Activated CD4-positive, alpha-beta T cell treated with anti-CD3 and anti-CD28 coated beads for 1 hour (primary cell): Measurements from ENCODE around the gene HDAC7.
"Not testable (repeated sequence)": the region's sequence is repeated elsewhere in the genome, so short reads cannot be mapped to it uniquely, and the experiment has no call there.

ENCODE experiments used
- DNase-seq: peaks from one replicate; pipeline ENCODE4 v3.0.0-alpha.2; 2020

HDAC7 gene

GRCh38 chr12:47848853-47849252 lies 29.1 kb upstream of the HDAC7 start:
- DNase-seq: no peak

- no peak for DNase-seq
Observed at GRCh38 chr12:47846294-47846996, 26.7 kb upstream of the HDAC7 start.

DNA sequence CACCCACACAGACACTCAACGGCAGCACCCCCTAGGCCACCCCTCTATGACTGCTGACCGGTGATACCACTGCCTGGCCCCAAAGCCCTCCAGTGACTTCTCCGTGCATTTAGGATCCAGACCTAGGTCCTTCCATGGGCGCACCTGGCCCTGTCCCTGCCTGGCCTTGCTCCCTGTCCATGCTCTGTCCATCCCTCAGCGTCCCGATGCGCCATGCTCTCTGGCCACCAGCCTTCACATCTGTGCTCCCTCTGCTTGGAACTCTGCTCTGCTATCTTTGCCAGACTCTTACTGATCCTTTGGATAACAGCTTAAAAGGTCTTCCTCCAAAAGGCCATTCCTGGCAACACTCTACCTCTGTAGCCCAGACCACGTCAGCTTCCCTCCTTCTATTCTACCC lies 25.4 kb upstream of the HDAC7 start:
- no peak for DNase-seq

GRCh38 chr12:47844264-47845019 lies 24.7 kb upstream of the HDAC7 start:
- DNase-seq: no peak

DNA sequence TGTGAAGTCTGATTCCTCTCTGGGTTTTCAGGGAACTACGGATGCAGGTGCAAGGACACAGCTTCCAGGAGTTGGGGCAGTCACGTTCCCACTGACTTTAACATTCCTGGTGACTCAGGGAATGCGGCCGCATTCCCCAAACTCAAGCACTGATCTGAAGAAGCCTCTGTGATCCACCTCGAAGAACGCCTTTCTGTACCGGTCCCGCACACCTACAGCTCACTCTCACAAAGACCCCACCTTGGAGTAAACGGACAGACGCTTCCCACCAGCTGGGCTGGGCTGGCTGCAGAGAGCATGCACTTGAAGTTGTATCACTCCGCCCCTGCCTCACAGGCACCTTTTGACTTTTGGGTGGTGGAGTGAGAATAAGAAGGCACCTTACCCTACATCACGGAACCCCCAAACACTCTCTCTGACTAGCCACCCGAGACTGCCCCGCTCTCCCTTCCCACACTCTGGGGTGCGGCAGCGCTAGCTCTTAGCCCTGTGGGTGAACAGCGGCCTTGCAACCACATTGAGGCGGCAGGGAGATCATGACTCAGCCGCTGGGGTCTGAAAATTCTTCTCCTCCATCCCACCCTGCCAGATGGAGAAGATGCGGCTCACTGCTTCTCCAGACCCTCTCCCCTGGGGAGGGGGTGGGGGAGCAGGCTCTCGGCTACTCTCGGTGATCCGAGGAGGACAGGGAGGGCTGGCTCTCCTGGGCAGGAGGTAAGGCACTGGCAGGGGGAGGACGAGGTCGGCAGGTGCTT lies 23.7 kb upstream of the HDAC7 start:
- no peak for DNase-seq

GRCh38 chr12:47842543-47842942 lies 22.8 kb upstream of the HDAC7 start:
- DNase-seq: not testable (repeated sequence)

DNA sequence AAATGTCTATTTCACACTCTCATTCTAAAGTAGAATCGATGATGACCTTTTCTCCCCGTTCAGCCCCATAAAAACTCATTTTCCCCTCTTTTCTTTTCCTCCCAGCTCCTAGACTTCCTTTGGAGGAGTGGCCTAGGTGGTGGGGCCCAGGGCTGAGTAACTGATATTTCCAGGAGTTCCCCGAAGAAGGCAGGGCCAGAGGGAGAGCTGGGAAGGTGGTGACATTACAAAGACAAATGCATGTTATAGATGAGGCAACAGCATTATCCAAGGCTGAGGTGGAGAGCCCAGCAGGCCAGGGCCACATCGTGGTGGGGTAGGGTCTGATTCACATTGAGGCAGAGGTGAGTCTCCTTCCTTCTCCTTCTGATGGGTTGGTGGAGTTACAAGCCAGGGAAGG lies 22.2 kb upstream of the HDAC7 start:
- DNase-seq: no peak

DNA sequence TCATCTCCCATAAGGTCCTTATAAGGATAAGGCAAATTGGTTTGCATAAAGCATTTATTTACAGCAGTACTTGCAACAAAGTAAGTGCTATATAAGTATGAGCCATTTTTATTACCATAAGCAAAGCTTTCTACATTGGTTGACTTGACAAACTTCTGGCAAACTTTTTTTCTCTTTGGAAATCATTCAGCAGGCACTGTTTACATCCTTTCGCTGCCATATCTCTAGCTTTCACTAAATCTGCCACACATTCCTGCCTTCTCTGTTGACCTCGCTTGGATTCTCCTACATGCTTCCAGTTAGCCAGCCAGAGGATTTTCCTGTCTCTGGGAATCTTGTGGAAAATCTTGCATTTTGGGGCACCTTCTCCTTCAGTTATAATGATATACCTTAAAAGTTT lies 21.8 kb upstream of the HDAC7 start:
- no peak for DNase-seq

DNA sequence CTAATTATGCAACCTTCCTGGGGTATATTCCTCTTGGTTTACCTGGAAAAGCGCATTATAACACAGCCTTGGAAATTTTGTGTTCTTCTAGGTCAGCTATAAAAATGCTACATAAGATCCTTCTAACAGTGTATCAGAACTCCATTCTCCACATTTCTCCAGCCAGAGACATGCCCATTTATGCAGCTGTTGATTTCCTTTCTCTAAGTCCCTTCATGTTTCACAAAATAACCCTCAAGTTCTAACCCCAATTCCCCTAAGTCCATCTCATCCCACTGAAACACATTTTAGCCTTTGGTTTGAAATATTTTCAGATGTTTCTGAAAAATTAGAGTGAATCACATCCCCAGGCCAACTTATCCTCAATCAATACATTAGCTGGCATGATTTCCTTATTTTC lies 20.9 kb upstream of the HDAC7 start:
- no peak for DNase-seq

- no peak for DNase-seq
Observed at GRCh38 chr12:47839214-47839876, 19.6 kb upstream of the HDAC7 start.

- DNase-seq: no peak
Observed at GRCh38 chr12:47838286-47838931, 18.7 kb upstream of the HDAC7 start.

- DNase-seq: peak; percentile 55
Observed at GRCh38 chr12:47837190-47838171, 17.8 kb upstream of the HDAC7 start.

DNA sequence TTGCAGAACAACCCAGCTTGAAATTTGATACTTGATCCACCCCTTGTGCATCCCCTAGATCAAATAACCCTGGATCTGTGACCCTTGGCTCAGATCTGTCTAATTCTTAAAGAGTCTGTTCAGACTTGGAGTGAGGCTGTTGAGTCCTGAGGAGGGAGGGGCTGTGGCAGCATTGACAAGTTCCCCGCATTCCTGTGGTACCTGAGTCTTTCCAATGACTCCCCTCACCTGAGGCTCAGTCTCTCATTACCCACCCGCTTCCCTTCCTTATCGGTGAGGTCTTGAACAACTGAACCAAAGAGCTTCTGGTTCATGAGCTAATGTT lies 16.1 kb upstream of the HDAC7 start:
- DNase-seq: no peak

GRCh38 chr12:47835006-47835830 lies 15.5 kb upstream of the HDAC7 start:
- no peak for DNase-seq

- DNase-seq: no peak
Observed at GRCh38 chr12:47834199-47834903, 14.6 kb upstream of the HDAC7 start.

- DNase-seq: no peak
Observed at GRCh38 chr12:47833591-47834012, 13.9 kb upstream of the HDAC7 start.

GRCh38 chr12:47832263-47832933 lies 12.7 kb upstream of the HDAC7 start:
- DNase-seq: no peak

DNA sequence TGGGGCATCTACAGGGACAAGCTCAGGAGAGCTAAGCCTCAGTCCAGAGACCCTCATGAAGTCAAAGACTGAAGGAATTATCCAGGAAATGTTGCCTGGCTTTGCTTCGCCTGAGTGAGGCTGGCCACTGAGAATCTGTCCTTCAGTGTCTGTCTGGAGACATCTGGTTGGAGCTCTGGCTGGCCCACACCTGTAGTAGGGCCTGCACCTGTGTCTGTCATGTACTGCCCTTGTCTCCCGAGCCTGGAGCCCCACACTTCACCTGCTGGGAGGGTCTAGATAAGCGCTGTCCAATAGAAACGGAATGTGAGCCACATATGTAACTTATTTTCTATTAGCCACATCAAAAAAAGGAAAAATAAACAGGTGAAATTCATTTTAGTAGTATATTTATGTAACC lies 9.9 kb upstream of the HDAC7 start:
- DNase-seq: no peak

- no peak for DNase-seq
Observed at GRCh38 chr12:47828976-47829482, 9.3 kb upstream of the HDAC7 start.
